Breast epithelium (tissue), 4 donors: ENCODE measurements around the gene C1GALT1. TPM values are rescaled to one million over a fixed set of nuclear protein-coding genes. Genes with fewer than 3 reads are reported as not detected.
"Not testable (repeated sequence)": the region's sequence is repeated elsewhere in the genome, so short reads cannot be mapped to it uniquely, and the experiment has no call there.

Source experiments
- DNase-seq, 2 donors: peaks; one replicate each; pipeline ENCODE4 v3.0.0-alpha.2; 2019; ENCODE audit warnings: low spot score in 2 of 2
- H3K27ac ChIP-seq, 2 donors: fragments of 200-600 bp; sonication (generic) in 1 of 2; one replicate each; pipeline ENCODE4 v1.5.1; 2016 to 2019; ENCODE audit warnings: mild to moderate bottlenecking in 1 of 2
- H3K27me3 ChIP-seq, 2 donors: fragments of 200-600 bp; sonication (generic) in 1 of 2; one replicate each; pipeline versions ENCODE4 v1.5.1 to v1.6.0; 2017 to 2019; ENCODE audit warnings: control low read depth in 1 of 2, mild to moderate bottlenecking in 1 of 2
- H3K36me3 ChIP-seq: fragments of 200-600 bp; one replicate; pipeline ENCODE4 v1.5.1; 2019
- H3K4me1 ChIP-seq, 2 donors: fragments of 200-600 bp; sonication (generic); one replicate each; pipeline ENCODE4 v1.5.1; 2016 to 2019; ENCODE audit warnings: control low read depth in 1 of 2
- H3K4me3 ChIP-seq, 3 donors: fragments of 200-600 bp; sonication (generic); 1 replicate in 2 of 3; 2 replicates in 1 of 3; pipeline ENCODE4 v1.5.1; 2016 to 2019; ENCODE audit warnings: mild to moderate bottlenecking in 3 of 3, moderate library complexity in 2 of 3
- H3K9me3 ChIP-seq, 2 donors: fragments of 200-600 bp; sonication (generic) in 1 of 2; one replicate each; pipeline ENCODE4 v1.5.1; 2016 to 2019; ENCODE audit warnings: control low read depth in 1 of 2
- CTCF ChIP-seq, 3 donors: fragments of 450-650 bp; IDR thresholded peaks; one replicate each; pipeline ENCODE4 v1.5.1; 2016 to 2017; ENCODE audit warnings: antibody characterized with exemption in 3 of 3, mild to moderate bottlenecking in 3 of 3, moderate library complexity in 3 of 3
- POLR2A ChIP-seq: fragments of 450-650 bp; IDR thresholded peaks from one replicate; pipeline ENCODE4 v1.6.1; 2016; ENCODE audit warnings: antibody characterized with exemption, mild to moderate bottlenecking, moderate library complexity
- POLR2AphosphoS5 ChIP-seq, 3 donors: sonication (generic); formaldehyde crosslinking; IDR thresholded peaks; one replicate each; pipeline ENCODE4 v1.6.1; 2017; ENCODE audit warnings: antibody characterized with exemption in 3 of 3
- intact Hi-C: fragments of 100-400 bp; cut with DNase I; formaldehyde crosslinking; loops from one replicate; pipeline ENCODE4 v1.15.1; 2023; ENCODE audit warnings: low total_unique reads
- total RNA-seq, 3 donors: library from RNA; depleted of rRNA; stranded (reverse); fragments of >200 nt; gene quantifications; one replicate each; pipeline ENCODE4 v1.1.0, GENCODE V29; 2016

The C1GALT1 gene
- total RNA-seq, 3 donors from 2014 or later, result 30.8 to 35.5 (median 34.7) TPM

DNA sequence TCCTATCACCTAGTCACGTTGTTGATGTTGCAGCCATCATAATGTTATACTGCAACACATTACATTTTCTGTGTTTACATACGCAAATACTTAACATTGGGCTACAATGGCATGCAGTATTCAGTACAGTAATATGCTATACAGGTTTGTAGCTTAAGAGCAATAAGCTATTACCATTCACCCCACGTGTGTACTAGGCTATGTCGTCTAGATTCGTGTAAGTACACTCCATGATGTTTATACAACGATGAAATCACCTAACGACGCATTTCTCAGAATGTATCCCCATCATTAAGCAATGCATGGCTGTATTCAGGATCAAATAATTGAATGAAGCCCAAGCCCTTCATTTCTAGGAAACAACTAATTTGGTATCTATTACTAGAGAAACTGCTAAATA is 43.4 kb upstream of the C1GALT1 start:
- no peak for DNase-seq
- no peak for TF ChIP-seq POLR2A
- no peak for TF ChIP-seq CTCF (IDR thresholded peaks at IDR 0.05)
- no peaks in the 10 kb centered on the region for H3K9me3 ChIP-seq
- no peak overlapping the region for H3K4me3 ChIP-seq
- no peak overlapping the region for H3K27ac ChIP-seq
- H3K36me3 ChIP-seq, result no peaks in the 10 kb centered on the region
- no peaks in the 10 kb centered on the region for H3K27me3 ChIP-seq
- H3K4me1 ChIP-seq, result no peaks in the 10 kb centered on the region
- intact Hi-C loops, result no loop called here

GRCh38 chr7:7143404-7143803 is 38.9 kb upstream of the C1GALT1 start:
- H3K9me3 ChIP-seq, H3K27me3 ChIP-seq, intact Hi-C loops, DNase-seq, H3K4me1 ChIP-seq, H3K4me3 ChIP-seq, H3K27ac ChIP-seq, H3K36me3 ChIP-seq: not testable (repeated sequence)

DNA sequence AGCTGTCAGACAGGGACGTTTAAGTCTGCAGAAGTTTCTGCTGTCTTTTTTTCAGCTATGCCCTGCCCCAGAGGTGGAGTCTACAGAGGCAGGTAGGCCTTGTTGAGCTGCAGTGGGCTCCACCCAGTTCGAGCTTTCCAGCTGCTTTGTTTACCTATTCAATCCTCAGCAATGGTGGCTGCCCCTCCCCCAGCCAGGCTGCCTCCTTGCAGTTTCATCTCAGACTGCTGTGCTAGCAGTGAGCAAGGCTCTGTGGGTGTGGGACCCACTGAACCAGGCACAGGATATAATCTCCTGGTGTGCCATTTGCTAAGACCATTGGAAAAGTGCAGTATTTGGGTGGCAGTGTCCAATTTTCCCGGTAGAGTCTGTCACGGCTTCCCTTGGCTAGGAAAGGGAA is 37.2 kb upstream of the C1GALT1 start:
- H3K27me3 ChIP-seq, H3K4me3 ChIP-seq, H3K27ac ChIP-seq, H3K4me1 ChIP-seq, DNase-seq, intact Hi-C loops, H3K9me3 ChIP-seq, H3K36me3 ChIP-seq: not testable (repeated sequence)

DNA sequence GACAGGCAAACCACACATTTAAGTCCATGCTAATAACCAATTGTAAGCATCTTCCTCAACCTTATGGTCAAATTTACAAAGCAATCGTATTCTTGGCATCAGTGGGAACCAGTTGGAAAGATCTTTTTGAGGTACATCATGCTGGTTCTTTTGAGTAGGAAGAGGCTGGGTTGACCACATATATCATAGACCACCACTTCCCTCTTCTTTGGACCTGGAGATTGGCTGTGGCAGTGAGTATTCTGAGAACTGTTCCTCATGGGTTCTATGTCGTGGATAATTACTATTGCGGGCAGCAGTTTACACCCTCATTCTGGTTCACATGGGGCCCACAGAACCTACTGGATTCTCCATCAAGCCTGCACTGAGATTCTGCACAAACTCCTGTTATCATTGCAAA is 35.5 kb upstream of the C1GALT1 start:
- no peak for TF ChIP-seq CTCF (IDR thresholded peaks at IDR 0.05)
- no peak for TF ChIP-seq POLR2A
- TF ChIP-seq POLR2AphosphoS5 (IDR thresholded peaks at IDR 0.05), result no peak
- H3K36me3 ChIP-seq, result no peaks in the 10 kb centered on the region
- no peaks in the 10 kb centered on the region for H3K4me1 ChIP-seq
- no peak overlapping the region for H3K27ac ChIP-seq
- no peaks in the 10 kb centered on the region for H3K9me3 ChIP-seq
- no peak for DNase-seq
- no peak overlapping the region for H3K4me3 ChIP-seq
- no peaks in the 10 kb centered on the region for H3K27me3 ChIP-seq
- intact Hi-C loops, result no loop called here

- peak overlapping the region; percentile 64 to 73 for H3K27ac ChIP-seq
- peak in 1 of 2 donors; percentile 71 for DNase-seq
- no peaks in the 10 kb centered on the region for H3K9me3 ChIP-seq
- no peaks in the 10 kb centered on the region for H3K36me3 ChIP-seq
- H3K4me3 ChIP-seq, result no peak overlapping the region
- intact Hi-C loops, result no loop called here
- no peaks in the 10 kb centered on the region for H3K4me1 ChIP-seq
- no peak for TF ChIP-seq POLR2AphosphoS5 (IDR thresholded peaks at IDR 0.05)
- TF ChIP-seq POLR2A, result no peak
- TF ChIP-seq CTCF (IDR thresholded peaks at IDR 0.05), result no peak
- no peaks in the 10 kb centered on the region for H3K27me3 ChIP-seq
Observed at GRCh38 chr7:7148798-7149481, 33.4 kb upstream of the C1GALT1 start.

DNA sequence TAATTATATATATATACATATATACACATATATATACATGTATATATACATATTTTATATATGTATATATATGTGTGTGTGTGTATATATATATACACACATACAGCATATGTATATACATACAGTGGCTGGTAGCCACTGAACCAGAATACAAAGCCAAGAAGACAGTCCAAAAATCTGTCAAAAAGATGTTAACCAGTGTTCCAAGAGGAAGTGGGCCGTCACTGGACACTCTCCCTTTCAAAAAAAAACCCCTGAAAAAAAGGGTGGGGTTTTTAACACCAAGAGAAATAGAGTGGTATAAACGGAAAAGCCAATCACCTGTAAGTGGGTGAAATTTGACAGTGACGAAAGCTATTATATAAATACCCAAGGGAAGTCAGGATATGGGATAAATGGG is 31.1 kb upstream of the C1GALT1 start:
- Histone ChIP-seq H3K9me3 (no peaks in the 10 kb centered on the region), H3K27ac (no peak overlapping the region), H3K4me1 (no peaks in the 10 kb centered on the region), H3K36me3 (no peaks in the 10 kb centered on the region), H3K27me3 (no peaks in the 10 kb centered on the region), H3K4me3 (no peak overlapping the region)
- TF ChIP-seq POLR2AphosphoS5 (IDR thresholded peaks at IDR 0.05) (no peak), POLR2A (no peak), CTCF (IDR thresholded peaks at IDR 0.05) (no peak)
- no peak for DNase-seq
- intact Hi-C loops, result no loop called here
